ENCODE measurements around the gene CCDC92. TPM values are rescaled to one million over a fixed set of nuclear protein-coding genes. Genes with fewer than 3 reads are reported as not detected.

Gene CCDC92
- total and polyA plus RNA-seq, 2 of the 13 experiments (the other 11 are each of a cell fraction or from before 2014, with no cell fraction given): 5.4 to 14.7 TPM

- TF ChIP-seq ZNF652 (CRISPR knock-in tag; IDR thresholded peaks at IDR 0.05; ENCODE audit: borderline replicate concordance, low read depth) (no peak), ZNF616 (CRISPR knock-in tag; IDR thresholded peaks at IDR 0.05; ENCODE audit: low read depth) (no peak)
- TF ChIP-seq, protein P1, sequence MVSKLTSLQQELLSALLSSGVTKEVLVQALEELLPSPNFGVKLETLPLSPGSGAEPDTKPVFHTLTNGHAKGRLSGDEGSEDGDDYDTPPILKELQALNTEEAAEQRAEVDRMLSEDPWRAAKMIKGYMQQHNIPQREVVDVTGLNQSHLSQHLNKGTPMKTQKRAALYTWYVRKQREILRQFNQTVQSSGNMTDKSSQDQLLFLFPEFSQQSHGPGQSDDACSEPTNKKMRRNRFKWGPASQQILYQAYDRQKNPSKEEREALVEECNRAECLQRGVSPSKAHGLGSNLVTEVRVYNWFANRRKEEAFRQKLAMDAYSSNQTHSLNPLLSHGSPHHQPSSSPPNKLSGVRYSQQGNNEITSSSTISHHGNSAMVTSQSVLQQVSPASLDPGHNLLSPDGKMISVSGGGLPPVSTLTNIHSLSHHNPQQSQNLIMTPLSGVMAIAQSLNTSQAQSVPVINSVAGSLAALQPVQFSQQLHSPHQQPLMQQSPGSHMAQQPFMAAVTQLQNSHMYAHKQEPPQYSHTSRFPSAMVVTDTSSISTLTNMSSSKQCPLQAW (CRISPR knock-in tag; IDR thresholded peaks at IDR 0.05): no peak
- TF ChIP-seq, protein P2, sequence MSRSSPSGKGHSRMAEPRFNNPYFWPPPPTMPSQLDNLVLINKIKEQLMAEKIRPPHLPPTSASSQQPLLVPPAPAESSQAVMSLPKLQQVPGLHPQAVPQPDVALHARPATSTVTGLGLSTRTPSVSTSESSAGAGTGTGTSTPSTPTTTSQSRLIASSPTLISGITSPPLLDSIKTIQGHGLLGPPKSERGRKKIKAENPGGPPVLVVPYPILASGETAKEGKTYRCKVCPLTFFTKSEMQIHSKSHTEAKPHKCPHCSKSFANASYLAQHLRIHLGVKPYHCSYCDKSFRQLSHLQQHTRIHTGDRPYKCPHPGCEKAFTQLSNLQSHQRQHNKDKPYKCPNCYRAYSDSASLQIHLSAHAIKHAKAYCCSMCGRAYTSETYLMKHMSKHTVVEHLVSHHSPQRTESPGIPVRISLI (CRISPR knock-in tag; IDR thresholded peaks at IDR 0.05; ENCODE audit: borderline replicate concordance): no peak
- TF ChIP-seq, protein P3, sequence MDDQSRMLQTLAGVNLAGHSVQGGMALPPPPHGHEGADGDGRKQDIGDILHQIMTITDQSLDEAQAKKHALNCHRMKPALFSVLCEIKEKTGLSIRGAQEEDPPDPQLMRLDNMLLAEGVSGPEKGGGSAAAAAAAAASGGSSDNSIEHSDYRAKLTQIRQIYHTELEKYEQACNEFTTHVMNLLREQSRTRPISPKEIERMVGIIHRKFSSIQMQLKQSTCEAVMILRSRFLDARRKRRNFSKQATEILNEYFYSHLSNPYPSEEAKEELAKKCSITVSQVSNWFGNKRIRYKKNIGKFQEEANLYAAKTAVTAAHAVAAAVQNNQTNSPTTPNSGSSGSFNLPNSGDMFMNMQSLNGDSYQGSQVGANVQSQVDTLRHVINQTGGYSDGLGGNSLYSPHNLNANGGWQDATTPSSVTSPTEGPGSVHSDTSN (CRISPR knock-in tag; IDR thresholded peaks at IDR 0.05; ENCODE audit: borderline replicate concordance): no peak
These were observed 20.6 kb downstream of the CCDC92 start (continued) for GRCh38 chr12:123952037-123952436.

DNA sequence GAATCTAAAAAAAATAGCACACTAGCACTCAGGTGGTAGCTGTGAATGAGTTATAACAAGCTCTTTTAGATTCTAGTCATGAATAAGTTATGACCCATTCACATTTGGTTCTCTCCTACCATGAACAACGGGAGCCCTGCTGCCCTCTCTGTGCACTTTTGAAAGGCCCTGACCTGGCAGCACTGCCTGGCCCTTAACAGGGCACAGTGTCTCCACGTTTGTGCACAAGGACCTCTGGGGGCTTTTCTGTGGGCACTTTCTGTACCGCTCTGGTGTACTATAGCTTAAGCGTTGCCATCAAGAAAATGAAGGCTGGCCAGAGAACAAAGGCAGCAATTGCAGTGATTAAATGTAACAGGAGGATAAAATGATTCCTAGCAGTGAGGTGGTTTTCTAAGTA is 21.2 kb downstream of the CCDC92 start:
- H3K27ac ChIP-seq (ENCODE audit: extremely low read length, insufficient read depth, low read length): no peak overlapping the region
- TF ChIP-seq CEBPG (CRISPR knock-in tag; IDR thresholded peaks at IDR 0.05): no peak
- TF ChIP-seq IKZF4 (CRISPR knock-in tag; IDR thresholded peaks at IDR 0.05; ENCODE audit: borderline replicate concordance, low read depth, not compliant biosample characterization): no peak
- H3K9me3 ChIP-seq (ENCODE audit: low read length): no peaks in the 10 kb centered on the region
- no peak overlapping the region for H3K4me3 ChIP-seq (replicated peaks in 1 of 3; ENCODE audit: insufficient read depth in 1 of 3, low read depth in 2 of 3, low read length in 3 of 3)
- intact Hi-C loops (cut with micrococcal nuclease; ENCODE audit: unreplicated experiment) (no loop called here), in situ Hi-C loops (cut with HindIII; ENCODE audit: extremely low pct_ligation_motif_present, low pct_unique_long_range_greater_than_20kb) (no loop called here)
- ATAC-seq (no peak), FAIRE-seq (no peak), DNase-seq (ENCODE audit: low spot score) (no peak)
- peaks cover 42% of the 10 kb centered on the region for H3K4me1 ChIP-seq (ENCODE audit: insufficient read depth, low read length)
- no peaks in the 10 kb centered on the region for H4K20me1 ChIP-seq (ENCODE audit: insufficient read depth, low read length)
- WGBS (ENCODE audit: low lambda C conversion rate): 78% methylated on average over 4 of the region's 4 CpGs
- H3K79me2 ChIP-seq (ENCODE audit: insufficient read depth, low read length): no peaks in the 10 kb centered on the region
- H3K9ac ChIP-seq (ENCODE audit: insufficient read depth, low read depth, low read length): no peak overlapping the region
- no peak overlapping the region for H3K4me2 ChIP-seq (ENCODE audit: low read depth, low read length)
- H3K36me3 ChIP-seq (replicated peaks in 1 of 2; ENCODE audit: control insufficient read depth in 1 of 2, insufficient read depth in 2 of 2, low read length in 2 of 2): no peaks in the 10 kb centered on the region
- H2AFZ ChIP-seq (ENCODE audit: low read length): no peak overlapping the region
- BruUV-seq (replicated peaks): no TSS peak
- ChIA-PET CTCF (ENCODE audit: low intra/inter-chr PET ratio, low total read pairs) (no interaction called here), POLR2A (no interaction called here)
- H3K27me3 ChIP-seq (ENCODE audit: control insufficient read depth in 1 of 2, insufficient read depth in 2 of 2, low read length in 2 of 2): no peaks in the 10 kb centered on the region

Measured in HepG2 (cell line).